WTC11 (cell line): ENCODE results near the gene LRRC70. TPM values are rescaled to one million over a fixed set of nuclear protein-coding genes. Genes with fewer than 3 reads are reported as not detected.

Experiments used
- ATAC-seq: fragments of 200-7000 bp; cut with Tn5 transposase; 2 replicates; pipeline ENCODE4 v1.10.0; 2021; ENCODE audit warnings: mild to moderate bottlenecking, moderate library complexity
- CTCF ChIA-PET: fragments of 300-600 bp; sonication (Branson Sonifier 250); formaldehyde crosslinking; loops from one replicate; lab custom pipeline; 2021; ENCODE audit warnings: antibody characterized with exemption; lab: Charles Lee
- POLR2A ChIA-PET: fragments of 350-600 bp; sonication (Branson Sonifier 250); formaldehyde crosslinking; loops from one replicate; lab custom pipeline; 2021; ENCODE audit warnings: antibody characterized with exemption; lab: Charles Lee
- DNase-seq: peaks from one replicate; pipeline ENCODE4 v3.0.0; 2021; ENCODE audit warnings: low spot score
- H3K27ac Mint-ChIP-seq: 2 replicates; pipeline ENCODE4 v1.8.0; 2021; ENCODE audit warnings: mixed read lengths
- H3K27me3 Mint-ChIP-seq: 2 replicates; pipeline ENCODE4 v1.8.0; 2021; ENCODE audit warnings: low read depth, mild to moderate bottlenecking, moderate library complexity, mixed read lengths
- H3K36me3 Mint-ChIP-seq: 2 replicates; pipeline ENCODE4 v1.8.0; 2021; ENCODE audit warnings: mixed read lengths
- H3K4me1 Mint-ChIP-seq: 2 replicates; pipeline ENCODE4 v1.8.0; 2022; ENCODE audit warnings: mixed read lengths
- H3K4me3 Mint-ChIP-seq: 2 replicates; pipeline ENCODE4 v1.8.0; 2021; ENCODE audit warnings: mild to moderate bottlenecking, moderate library complexity, mixed read lengths
- H3K9me3 Mint-ChIP-seq: 2 replicates; pipeline ENCODE4 v1.8.0; 2021; ENCODE audit warnings: mixed read lengths
- CDX4 ChIP-seq: fragments of 250-450 bp; sonication (Bioruptor Pico); IDR thresholded peaks from 2 replicates; pipeline ENCODE4 v1.9.0; 2021; ENCODE audit warnings: moderate library complexity, mild to moderate bottlenecking, inconsistent platforms, borderline replicate concordance
- EMX1 ChIP-seq: fragments of 250-450 bp; sonication (Bioruptor Pico); IDR thresholded peaks from 2 replicates; pipeline ENCODE4 v1.8.0; 2021; ENCODE audit warnings: mild to moderate bottlenecking
- FOXP1 ChIP-seq: sonication (generic); formaldehyde crosslinking; IDR thresholded peaks from 2 replicates; pipeline ENCODE4 v1.8.0; 2022; ENCODE audit warnings: missing genetic modification reagents, mild to moderate bottlenecking, moderate library complexity, borderline replicate concordance
- FOXP4 ChIP-seq: sonication (generic); formaldehyde crosslinking; IDR thresholded peaks from 2 replicates; pipeline ENCODE4 v1.8.0; 2022; ENCODE audit warnings: mild to moderate bottlenecking, missing genetic modification reagents
- GTF2I ChIP-seq: fragments of 250-450 bp; sonication (Bioruptor Pico); conservative IDR thresholded peaks from 2 replicates; pipeline ENCODE4 v1.4.0; 2021; ENCODE audit warnings: mild to moderate bottlenecking
- IRF2 ChIP-seq: sonication (generic); formaldehyde crosslinking; IDR thresholded peaks from 2 replicates; pipeline ENCODE4 v1.8.0; 2022; ENCODE audit warnings: low read depth, missing genetic modification reagents, borderline replicate concordance
- JAZF1 ChIP-seq: fragments of 250-450 bp; sonication (Bioruptor Pico); IDR thresholded peaks from 2 replicates; pipeline ENCODE4 v1.9.0; 2021; ENCODE audit warnings: moderate library complexity, mild to moderate bottlenecking, inconsistent platforms
- KAT7 ChIP-seq: sonication (generic); formaldehyde crosslinking; IDR thresholded peaks from 2 replicates; pipeline ENCODE4 v1.8.1; 2023; ENCODE audit warnings: missing genetic modification reagents, mild to moderate bottlenecking, borderline replicate concordance
- MYBL2 ChIP-seq: sonication (generic); formaldehyde crosslinking; IDR thresholded peaks from 2 replicates; pipeline ENCODE4 v1.8.1; 2023; ENCODE audit warnings: mild to moderate bottlenecking, moderate library complexity, missing genetic modification reagents
- NFATC4 ChIP-seq: fragments of 250-450 bp; sonication (Bioruptor Pico); IDR thresholded peaks from 2 replicates; pipeline ENCODE4 v1.9.0; 2021; ENCODE audit warnings: mild to moderate bottlenecking
- RELA ChIP-seq: sonication (generic); formaldehyde crosslinking; IDR thresholded peaks from 2 replicates; pipeline ENCODE4 v1.8.1; 2022; ENCODE audit warnings: missing genetic modification reagents, mild to moderate bottlenecking, borderline replicate concordance
- STAT6 ChIP-seq: sonication (generic); formaldehyde crosslinking; conservative IDR thresholded peaks from 2 replicates; pipeline ENCODE4 v1.8.1; 2023; ENCODE audit warnings: mild to moderate bottlenecking, low read depth, missing genetic modification reagents, moderate library complexity
- TCF7 ChIP-seq: sonication (generic); formaldehyde crosslinking; IDR thresholded peaks from 2 replicates; pipeline ENCODE4 v1.8.0; 2022; ENCODE audit warnings: mild to moderate bottlenecking, low read depth, missing genetic modification reagents, moderate library complexity
- TP53 ChIP-seq: sonication (generic); formaldehyde crosslinking; IDR thresholded peaks from 2 replicates; pipeline ENCODE4 v1.8.1; 2023; ENCODE audit warnings: mild to moderate bottlenecking, missing genetic modification reagents
- ZNF138 ChIP-seq: sonication (generic); formaldehyde crosslinking; conservative IDR thresholded peaks from 2 replicates; pipeline ENCODE4 v1.8.1; 2022; ENCODE audit warnings: mild to moderate bottlenecking, moderate library complexity, missing genetic modification reagents
- ZNF219 ChIP-seq: sonication (generic); formaldehyde crosslinking; IDR thresholded peaks from 2 replicates; pipeline ENCODE4 v1.8.0; 2023; ENCODE audit warnings: missing genetic modification reagents, mild to moderate bottlenecking, borderline replicate concordance
- ZNF423 ChIP-seq: fragments of 250-450 bp; sonication (Bioruptor Pico); IDR thresholded peaks from 2 replicates; pipeline ENCODE4 v2.1.2; 2022; ENCODE audit warnings: mild to moderate bottlenecking, moderate library complexity
- ZNF671 ChIP-seq: fragments of 250-450 bp; sonication (Bioruptor Pico); IDR thresholded peaks from 2 replicates; pipeline ENCODE4 v1.8.0; 2021; ENCODE audit warnings: mild to moderate bottlenecking
- total RNA-seq: library from RNA; stranded (reverse); gene quantifications from 3 replicates; pipeline ENCODE4 v1.2.3, GENCODE V29; 2021
- TF ChIP-seq, protein P1 (sequence below): sonication (generic); formaldehyde crosslinking; IDR thresholded peaks from 2 replicates; pipeline ENCODE4 v1.8.0; 2022; ENCODE audit warnings: mild to moderate bottlenecking, missing genetic modification reagents
- TF ChIP-seq, protein P2 (sequence below): sonication (generic); formaldehyde crosslinking; IDR thresholded peaks from 2 replicates; pipeline ENCODE4 v1.8.1; 2022; ENCODE audit warnings: mild to moderate bottlenecking, missing genetic modification reagents, moderate library complexity, borderline replicate concordance

Gene LRRC70
- total RNA-seq, 1 experiment from 2014 or later, result 0.37 TPM

- no peak for TF ChIP-seq STAT6 (CRISPR knock-in tag)
- TF ChIP-seq GTF2I (CRISPR knock-in tag), result no peak
Measured at GRCh38 chr5:62577488-62577887, 1.1 kb upstream of the LRRC70 start (continued).

DNA sequence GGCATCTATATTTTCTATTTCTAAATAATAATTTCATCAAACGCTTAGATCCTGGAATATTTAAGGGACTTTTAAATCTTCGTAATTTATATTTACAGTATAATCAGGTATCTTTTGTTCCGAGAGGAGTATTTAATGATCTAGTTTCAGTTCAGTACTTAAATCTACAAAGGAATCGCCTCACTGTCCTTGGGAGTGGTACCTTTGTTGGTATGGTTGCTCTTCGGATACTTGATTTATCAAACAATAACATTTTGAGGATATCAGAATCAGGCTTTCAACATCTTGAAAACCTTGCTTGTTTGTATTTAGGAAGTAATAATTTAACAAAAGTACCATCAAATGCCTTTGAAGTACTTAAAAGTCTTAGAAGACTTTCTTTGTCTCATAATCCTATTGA is 1.1 kb downstream of the LRRC70 start:
- no peaks in the 10 kb centered on the region for H3K27me3 Mint-ChIP-seq
- TF ChIP-seq MYBL2 (CRISPR knock-in tag) (no peak), TP53 (CRISPR knock-in tag) (no peak), FOXP1 (CRISPR knock-in tag) (no peak), JAZF1 (CRISPR knock-in tag) (no peak), ZNF671 (no peak), FOXP4 (CRISPR knock-in tag) (no peak), ZNF423 (CRISPR knock-in tag) (no peak), CDX4 (CRISPR knock-in tag) (no peak), RELA (no peak), KAT7 (CRISPR knock-in tag) (no peak), EMX1 (no peak), ZNF138 (CRISPR knock-in tag) (no peak), ZNF219 (CRISPR knock-in tag) (no peak), TCF7 (no peak), IRF2 (CRISPR knock-in tag) (no peak), NFATC4 (CRISPR knock-in tag) (no peak)
- TF ChIP-seq, protein P1, sequence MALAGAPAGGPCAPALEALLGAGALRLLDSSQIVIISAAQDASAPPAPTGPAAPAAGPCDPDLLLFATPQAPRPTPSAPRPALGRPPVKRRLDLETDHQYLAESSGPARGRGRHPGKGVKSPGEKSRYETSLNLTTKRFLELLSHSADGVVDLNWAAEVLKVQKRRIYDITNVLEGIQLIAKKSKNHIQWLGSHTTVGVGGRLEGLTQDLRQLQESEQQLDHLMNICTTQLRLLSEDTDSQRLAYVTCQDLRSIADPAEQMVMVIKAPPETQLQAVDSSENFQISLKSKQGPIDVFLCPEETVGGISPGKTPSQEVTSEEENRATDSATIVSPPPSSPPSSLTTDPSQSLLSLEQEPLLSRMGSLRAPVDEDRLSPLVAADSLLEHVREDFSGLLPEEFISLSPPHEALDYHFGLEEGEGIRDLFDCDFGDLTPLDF (CRISPR knock-in tag), result no peak
- TF ChIP-seq, protein P2, sequence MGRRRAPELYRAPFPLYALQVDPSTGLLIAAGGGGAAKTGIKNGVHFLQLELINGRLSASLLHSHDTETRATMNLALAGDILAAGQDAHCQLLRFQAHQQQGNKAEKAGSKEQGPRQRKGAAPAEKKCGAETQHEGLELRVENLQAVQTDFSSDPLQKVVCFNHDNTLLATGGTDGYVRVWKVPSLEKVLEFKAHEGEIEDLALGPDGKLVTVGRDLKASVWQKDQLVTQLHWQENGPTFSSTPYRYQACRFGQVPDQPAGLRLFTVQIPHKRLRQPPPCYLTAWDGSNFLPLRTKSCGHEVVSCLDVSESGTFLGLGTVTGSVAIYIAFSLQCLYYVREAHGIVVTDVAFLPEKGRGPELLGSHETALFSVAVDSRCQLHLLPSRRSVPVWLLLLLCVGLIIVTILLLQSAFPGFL (CRISPR knock-in tag), result no peak
- no peak overlapping the region for H3K27ac Mint-ChIP-seq

More for the DNA sequence above, 1.1 kb downstream of the LRRC70 start:
- ChIA-PET POLR2A (no interaction called here), CTCF (no interaction called here)
- ATAC-seq (no peak), DNase-seq (no peak)
- Mint-ChIP-seq H3K9me3 (no peaks in the 10 kb centered on the region), H3K4me3 (no peak overlapping the region), H3K36me3 (no peaks in the 10 kb centered on the region), H3K4me1 (peaks cover 6% of the 10 kb centered on the region)
